GM12864 (cell line): Measurements from ENCODE around the gene PLEKHG1.

ENCODE experiments used
- DNase-seq: peaks from one replicate; pipeline ENCODE4 v3.0.0-alpha.2; 2011; ENCODE audit warnings: low read depth
- H3K4me3 ChIP-seq: 2 replicates; pipeline ENCODE4 v1.5.1; 2011; ENCODE audit warnings: mild to moderate bottlenecking, low read depth, low read length, control low read depth
- CTCF ChIP-seq: IDR thresholded peaks from 2 replicates; pipeline ENCODE4 v1.5.1; 2011; ENCODE audit warnings: low read depth, mild to moderate bottlenecking, moderate library complexity, low read length, control low read depth, inconsistent platforms; ENCODE audit errors: missing control alignments

PLEKHG1 gene

GRCh38 chr6:150616586-150616985 is 16.9 kb downstream of the PLEKHG1 start:
- DNase-seq: no peak
- no peak overlapping the region for H3K4me3 ChIP-seq
- TF ChIP-seq CTCF: no peak

GRCh38 chr6:150617062-150617461 is 17.4 kb downstream of the PLEKHG1 start:
- no peak overlapping the region for H3K4me3 ChIP-seq
- no peak for TF ChIP-seq CTCF
- no peak for DNase-seq

GRCh38 chr6:150617496-150618460 is 18.1 kb downstream of the PLEKHG1 start:
- DNase-seq: no peak
- no peak overlapping the region for H3K4me3 ChIP-seq
- no peak for TF ChIP-seq CTCF

- H3K4me3 ChIP-seq: no peak overlapping the region
- TF ChIP-seq CTCF: no peak
- no peak for DNase-seq
These were observed 19.6 kb downstream of the PLEKHG1 start for GRCh38 chr6:150619275-150619674.

- TF ChIP-seq CTCF: no peak
- no peak overlapping the region for H3K4me3 ChIP-seq
- DNase-seq: no peak
These were observed 20.6 kb downstream of the PLEKHG1 start for GRCh38 chr6:150620244-150620643.

GRCh38 chr6:150620763-150621162 is 21.1 kb downstream of the PLEKHG1 start:
- H3K4me3 ChIP-seq: no peak overlapping the region
- no peak for TF ChIP-seq CTCF
- no peak for DNase-seq

- no peak overlapping the region for H3K4me3 ChIP-seq
- TF ChIP-seq CTCF: no peak
- no peak for DNase-seq
These were observed 22.8 kb downstream of the PLEKHG1 start for GRCh38 chr6:150622476-150622875.
